ENCODE results near the gene IGSF21. TPM values are rescaled to one million over a fixed set of nuclear protein-coding genes. Genes with fewer than 3 reads are reported as not detected.

The IGSF21 gene
- total and polyA plus RNA-seq, 5 donors from 2014 or later = not detected

DNA sequence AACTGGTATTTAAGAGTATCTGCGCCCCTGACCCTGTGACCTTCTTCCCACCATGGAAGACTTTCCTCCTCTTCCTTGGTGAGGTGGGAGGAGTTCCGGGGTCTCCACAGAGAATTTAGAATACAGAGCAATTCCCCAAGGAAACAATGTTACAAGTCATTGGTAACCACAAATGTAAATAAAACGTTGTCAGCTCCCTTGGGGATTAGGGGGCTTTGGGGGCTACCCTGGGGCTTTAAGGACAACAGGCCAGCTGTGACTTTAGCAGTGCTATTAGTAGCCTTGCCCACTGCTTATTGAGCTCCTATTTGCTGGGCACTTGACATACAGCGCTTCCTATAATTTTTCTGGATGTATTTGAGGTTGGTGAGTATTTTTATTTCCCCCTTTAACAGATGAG, 69.0 kb downstream of the IGSF21 start:
- ATAC-seq (ENCODE audit: low read depth in 2 of 2) (no peak), DNase-seq (no peak)
- H3K27me3 Mint-ChIP-seq = peaks cover 6% of the 10 kb centered on the region
- H3K4me3 Mint-ChIP-seq = no peak overlapping the region
- peaks cover 0 to 5% (median 0%) of the 10 kb centered on the region in 7 donors for H3K9me3 Mint-ChIP-seq
- no peaks in the 10 kb centered on the region for H3K4me1 Mint-ChIP-seq
- no peaks in the 10 kb centered on the region for H3K36me3 Mint-ChIP-seq
- no peak overlapping the region for H3K27ac Mint-ChIP-seq
- no peaks in the 10 kb centered on the region for H3K4me1 ChIP-seq (ENCODE audit: control insufficient read depth, insufficient read depth, low read length, poor library complexity, severe bottlenecking)
- H3K36me3 ChIP-seq (ENCODE audit: control insufficient read depth, insufficient read depth, low read length) = no peaks in the 10 kb centered on the region
- no peak overlapping the region for H3K27ac ChIP-seq (ENCODE audit: insufficient read depth, low read length, poor library complexity, severe bottlenecking)
- no peak overlapping the region for H3K4me3 ChIP-seq (ENCODE audit: low read depth, low read length)
- no peaks in the 10 kb centered on the region for H3K9me3 ChIP-seq (ENCODE audit: control insufficient read depth in 2 of 2, low read length in 2 of 2)
- no peaks in the 10 kb centered on the region for H3K27me3 ChIP-seq (ENCODE audit: control insufficient read depth, insufficient read depth, low read length)

DNA sequence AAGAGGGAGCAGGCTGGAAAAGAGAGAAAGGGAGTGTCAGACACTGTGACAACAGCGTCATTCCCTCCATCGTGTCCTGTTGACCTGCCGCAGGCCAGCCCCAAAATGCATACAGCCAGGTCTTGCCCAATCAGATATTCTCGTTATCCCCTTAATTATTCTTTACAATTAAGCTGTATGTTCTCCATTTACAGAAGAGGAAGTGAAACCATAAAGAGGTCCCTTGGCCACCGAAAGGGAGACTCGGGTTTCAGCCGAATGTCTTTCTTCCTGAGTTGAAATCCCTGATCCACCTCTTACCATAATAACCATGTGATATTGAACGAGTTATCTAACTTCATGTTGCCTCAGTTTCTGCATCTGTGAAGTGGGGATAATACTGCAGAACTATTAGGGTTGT, 70.5 kb downstream of the IGSF21 start:
- peaks cover 6% of the 10 kb centered on the region for H3K27me3 Mint-ChIP-seq
- H3K27ac Mint-ChIP-seq = no peak overlapping the region
- peaks cover 0 to 5% (median 0%) of the 10 kb centered on the region in 7 donors for H3K9me3 Mint-ChIP-seq
- Histone ChIP-seq H3K27me3 (ENCODE audit: control insufficient read depth, insufficient read depth, low read length) (no peaks in the 10 kb centered on the region), H3K4me1 (ENCODE audit: control insufficient read depth, insufficient read depth, low read length, poor library complexity, severe bottlenecking) (no peaks in the 10 kb centered on the region), H3K9me3 (ENCODE audit: control insufficient read depth in 2 of 2, low read length in 2 of 2) (no peaks in the 10 kb centered on the region), H3K36me3 (ENCODE audit: control insufficient read depth, insufficient read depth, low read length) (no peaks in the 10 kb centered on the region), H3K4me3 (ENCODE audit: low read depth, low read length) (no peak overlapping the region), H3K27ac (ENCODE audit: insufficient read depth, low read length, poor library complexity, severe bottlenecking) (no peak overlapping the region)
- H3K4me3 Mint-ChIP-seq = no peak overlapping the region
- no peaks in the 10 kb centered on the region for H3K4me1 Mint-ChIP-seq
- no peak for DNase-seq
- no peaks in the 10 kb centered on the region for H3K36me3 Mint-ChIP-seq
- ATAC-seq (ENCODE audit: low read depth in 2 of 2) = no peak

DNA sequence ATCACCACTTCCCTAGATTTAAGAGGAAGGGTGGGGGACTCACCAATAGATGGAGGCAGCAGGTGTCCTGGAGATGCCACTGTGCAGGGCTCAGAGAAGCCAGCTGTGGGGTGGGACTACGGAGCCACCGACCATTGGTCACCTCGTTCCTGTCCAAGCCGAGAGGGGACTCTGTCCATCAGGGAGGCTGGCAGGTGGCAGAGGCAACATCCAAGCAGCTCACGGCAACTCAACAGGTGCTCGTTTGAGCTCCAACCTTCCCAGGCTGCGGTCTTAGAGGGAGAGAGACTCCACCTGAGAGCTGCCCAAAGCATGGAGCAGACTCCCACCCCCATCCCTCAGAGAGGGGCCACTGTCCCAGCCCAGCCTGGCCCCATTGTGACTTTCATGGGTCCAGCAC, 71.4 kb downstream of the IGSF21 start:
- Histone ChIP-seq H3K27ac (ENCODE audit: insufficient read depth, low read length, poor library complexity, severe bottlenecking) (no peak overlapping the region), H3K27me3 (ENCODE audit: control insufficient read depth, insufficient read depth, low read length) (no peaks in the 10 kb centered on the region), H3K4me1 (ENCODE audit: control insufficient read depth, insufficient read depth, low read length, poor library complexity, severe bottlenecking) (no peaks in the 10 kb centered on the region), H3K36me3 (ENCODE audit: control insufficient read depth, insufficient read depth, low read length) (no peaks in the 10 kb centered on the region), H3K4me3 (ENCODE audit: low read depth, low read length) (no peak overlapping the region), H3K9me3 (ENCODE audit: control insufficient read depth in 2 of 2, low read length in 2 of 2) (no peaks in the 10 kb centered on the region)
- Mint-ChIP-seq H3K4me1 (no peaks in the 10 kb centered on the region), H3K4me3 (no peak overlapping the region), H3K27me3 (peaks cover 6% of the 10 kb centered on the region), H3K27ac (no peak overlapping the region), H3K36me3 (no peaks in the 10 kb centered on the region), H3K9me3 (peaks cover 0 to 5% (median 0%) of the 10 kb centered on the region in 7 donors)
- ATAC-seq (ENCODE audit: low read depth in 2 of 2) (no peak), DNase-seq (no peak)

DNA sequence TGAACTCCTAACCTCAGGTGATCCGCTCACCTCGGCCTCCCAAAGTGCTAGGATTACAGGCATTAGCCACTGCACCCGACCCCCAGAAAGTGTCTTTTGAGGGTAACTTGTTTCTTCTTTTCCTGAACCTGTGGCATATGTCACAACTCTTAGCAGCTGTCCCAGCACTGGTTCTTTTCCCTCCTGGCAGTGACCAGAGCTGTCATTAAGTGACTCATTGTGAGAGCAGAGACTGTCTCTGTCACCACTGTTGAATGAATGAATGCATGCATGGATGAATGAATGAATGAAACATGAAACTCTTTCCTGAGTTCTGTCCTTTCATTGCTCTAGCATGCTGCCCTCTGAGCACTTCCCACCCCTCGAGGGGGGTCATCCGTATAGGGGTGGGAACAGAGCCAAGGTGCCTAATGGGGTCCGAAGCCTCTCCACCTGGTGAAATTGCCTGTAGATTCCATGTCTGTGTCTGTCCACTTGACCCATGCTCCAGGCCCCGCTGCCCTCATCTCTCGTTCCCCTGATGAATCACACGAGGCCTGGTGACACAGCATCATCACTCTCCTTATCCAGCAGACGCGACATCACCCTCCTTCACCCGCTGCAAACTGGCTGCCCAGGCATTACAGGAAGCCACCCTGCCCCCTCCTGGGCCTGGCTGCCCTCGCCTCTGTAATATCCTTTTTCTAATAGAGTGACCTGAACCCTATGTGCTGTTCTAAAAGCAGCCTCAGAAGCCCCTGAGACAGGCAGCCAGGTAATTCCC, 75.0 kb downstream of the IGSF21 start:
- Histone ChIP-seq H3K4me1 (ENCODE audit: control insufficient read depth, insufficient read depth, low read length, poor library complexity, severe bottlenecking) (no peaks in the 10 kb centered on the region), H3K27me3 (ENCODE audit: control insufficient read depth, insufficient read depth, low read length) (no peaks in the 10 kb centered on the region), H3K27ac (ENCODE audit: insufficient read depth, low read length, poor library complexity, severe bottlenecking) (no peak overlapping the region), H3K4me3 (ENCODE audit: low read depth, low read length) (no peak overlapping the region), H3K9me3 (ENCODE audit: control insufficient read depth in 2 of 2, low read length in 2 of 2) (no peaks in the 10 kb centered on the region), H3K36me3 (ENCODE audit: control insufficient read depth, insufficient read depth, low read length) (no peaks in the 10 kb centered on the region)
- Mint-ChIP-seq H3K36me3 (no peaks in the 10 kb centered on the region), H3K4me1 (no peaks in the 10 kb centered on the region), H3K27me3 (no peaks in the 10 kb centered on the region), H3K4me3 (no peak overlapping the region), H3K9me3 (peaks cover 0 to 7% (median 0%) of the 10 kb centered on the region in 7 donors), H3K27ac (no peak overlapping the region)
- ATAC-seq (ENCODE audit: low read depth in 2 of 2) (no peak), DNase-seq (no peak)

DNA sequence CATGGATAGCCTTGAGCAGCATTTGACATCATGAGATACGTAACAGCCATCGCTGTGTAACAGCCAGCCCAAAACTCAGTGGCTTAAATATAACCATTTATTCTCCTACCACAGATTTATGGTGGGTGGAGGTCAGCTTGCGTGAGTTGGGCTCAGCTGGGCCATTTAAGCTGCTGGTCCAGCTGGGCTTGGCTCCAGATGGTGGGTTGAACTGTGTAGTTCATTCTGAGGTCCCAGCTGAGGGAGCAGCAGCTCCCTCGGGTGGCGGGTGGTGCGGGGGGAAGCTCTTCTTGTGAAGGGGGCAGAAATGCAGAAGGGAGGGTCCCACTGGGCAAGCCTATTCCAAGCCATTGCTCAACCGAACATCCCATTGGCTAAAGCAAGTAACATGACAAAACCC, 75.9 kb downstream of the IGSF21 start:
- no peak overlapping the region for H3K4me3 Mint-ChIP-seq

DNA sequence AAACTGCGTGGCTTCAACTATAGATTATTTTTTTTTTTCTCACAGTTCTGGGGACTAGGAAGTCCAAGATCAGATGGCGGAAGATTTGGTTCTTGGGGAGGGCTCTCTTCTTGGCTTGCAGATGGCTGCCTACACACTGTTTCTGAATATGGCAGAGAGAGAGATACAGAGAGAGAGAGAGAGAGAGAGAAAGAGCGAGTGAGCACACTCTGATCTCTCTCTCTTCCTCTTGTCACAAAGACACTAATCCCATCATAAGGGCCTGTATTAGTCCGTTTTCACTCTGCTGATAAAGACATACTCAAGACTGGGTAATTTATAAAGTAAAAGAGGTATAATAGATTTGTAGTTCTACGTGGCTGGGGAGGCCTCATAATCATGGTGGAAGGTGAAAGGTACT, 79.5 kb downstream of the IGSF21 start:
- ATAC-seq (ENCODE audit: low read depth in 2 of 2) (no peak), DNase-seq (no peak)
- H3K27ac Mint-ChIP-seq = no peak overlapping the region
- Histone ChIP-seq H3K4me3 (ENCODE audit: low read depth, low read length) (no peak overlapping the region), H3K27ac (ENCODE audit: insufficient read depth, low read length, poor library complexity, severe bottlenecking) (no peak overlapping the region), H3K36me3 (ENCODE audit: control insufficient read depth, insufficient read depth, low read length) (no peaks in the 10 kb centered on the region), H3K4me1 (ENCODE audit: control insufficient read depth, insufficient read depth, low read length, poor library complexity, severe bottlenecking) (no peaks in the 10 kb centered on the region), H3K27me3 (ENCODE audit: control insufficient read depth, insufficient read depth, low read length) (no peaks in the 10 kb centered on the region), H3K9me3 (ENCODE audit: control insufficient read depth in 2 of 2, low read length in 2 of 2) (no peaks in the 10 kb centered on the region)
- no peaks in the 10 kb centered on the region for H3K36me3 Mint-ChIP-seq
- H3K9me3 Mint-ChIP-seq = peaks cover 0 to 2% (median 0%) of the 10 kb centered on the region in 7 donors
- H3K4me1 Mint-ChIP-seq = no peaks in the 10 kb centered on the region
- peaks cover 4% of the 10 kb centered on the region for H3K27me3 Mint-ChIP-seq
- no peak overlapping the region for H3K4me3 Mint-ChIP-seq

More for the DNA sequence above, 75.9 kb downstream of the IGSF21 start:
- no peaks in the 10 kb centered on the region for H3K27me3 Mint-ChIP-seq
- no peaks in the 10 kb centered on the region for H3K36me3 ChIP-seq (ENCODE audit: control insufficient read depth, insufficient read depth, low read length)
- H3K9me3 Mint-ChIP-seq = peaks cover 0 to 7% (median 0%) of the 10 kb centered on the region in 7 donors
- H3K4me3 ChIP-seq (ENCODE audit: low read depth, low read length) = no peak overlapping the region
- no peaks in the 10 kb centered on the region for H3K36me3 Mint-ChIP-seq
- ATAC-seq (ENCODE audit: low read depth in 2 of 2) (no peak), DNase-seq (no peak)
- H3K27ac ChIP-seq (ENCODE audit: insufficient read depth, low read length, poor library complexity, severe bottlenecking) = no peak overlapping the region
- no peaks in the 10 kb centered on the region for H3K4me1 ChIP-seq (ENCODE audit: control insufficient read depth, insufficient read depth, low read length, poor library complexity, severe bottlenecking)
- no peaks in the 10 kb centered on the region for H3K27me3 ChIP-seq (ENCODE audit: control insufficient read depth, insufficient read depth, low read length)
- H3K27ac Mint-ChIP-seq = no peak overlapping the region
- no peaks in the 10 kb centered on the region for H3K9me3 ChIP-seq (ENCODE audit: control insufficient read depth in 2 of 2, low read length in 2 of 2)
- H3K4me1 Mint-ChIP-seq = no peaks in the 10 kb centered on the region

DNA sequence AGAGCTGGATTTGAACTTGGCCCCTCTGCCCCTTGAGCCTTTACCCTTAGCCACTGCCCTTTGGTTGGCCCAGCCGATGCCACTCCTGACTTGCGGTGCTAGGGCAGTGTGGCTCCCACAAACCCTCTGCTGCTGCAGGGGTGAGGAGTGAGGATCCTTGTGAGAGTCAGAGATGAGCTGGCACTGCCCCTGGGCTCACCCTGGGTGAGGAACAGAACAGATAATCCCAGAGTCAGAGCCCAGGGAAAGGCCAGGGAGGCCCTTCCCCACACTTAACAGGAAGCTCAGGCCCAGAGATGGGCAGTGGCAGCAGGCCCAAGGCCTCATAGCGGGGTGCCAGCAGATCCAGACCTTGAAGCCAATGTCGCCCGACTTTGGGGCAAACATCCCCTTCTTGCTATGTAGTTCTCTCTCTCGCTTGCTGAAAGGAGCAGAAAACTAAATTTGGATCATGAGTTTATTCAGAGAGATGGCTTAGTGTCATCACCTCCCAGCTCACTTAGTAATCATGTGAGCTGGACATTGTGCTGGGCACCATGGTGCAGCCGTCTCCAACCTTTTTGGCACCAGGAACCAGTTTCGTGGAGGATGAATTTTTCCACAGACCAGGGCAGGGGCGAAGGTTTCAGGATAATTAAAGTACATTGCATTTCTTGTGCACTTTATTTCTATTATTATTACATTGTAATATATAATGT, 81.4 kb downstream of the IGSF21 start:
- Mint-ChIP-seq H3K27me3 (peaks cover 10% of the 10 kb centered on the region), H3K27ac (no peak overlapping the region), H3K9me3 (peaks cover 0 to 5% (median 0%) of the 10 kb centered on the region in 7 donors), H3K4me3 (no peak overlapping the region), H3K4me1 (no peaks in the 10 kb centered on the region), H3K36me3 (no peaks in the 10 kb centered on the region)
- H3K9me3 ChIP-seq (ENCODE audit: control insufficient read depth in 2 of 2, low read length in 2 of 2) = no peaks in the 10 kb centered on the region
- H3K27me3 ChIP-seq (ENCODE audit: control insufficient read depth, insufficient read depth, low read length) = no peaks in the 10 kb centered on the region
- no peak overlapping the region for H3K4me3 ChIP-seq (ENCODE audit: low read depth, low read length)
- DNase-seq (no peak), ATAC-seq (ENCODE audit: low read depth in 2 of 2) (no peak)
- H3K4me1 ChIP-seq (ENCODE audit: control insufficient read depth, insufficient read depth, low read length, poor library complexity, severe bottlenecking) = no peaks in the 10 kb centered on the region
- no peaks in the 10 kb centered on the region for H3K36me3 ChIP-seq (ENCODE audit: control insufficient read depth, insufficient read depth, low read length)
- H3K27ac ChIP-seq (ENCODE audit: insufficient read depth, low read length, poor library complexity, severe bottlenecking) = no peak overlapping the region

DNA sequence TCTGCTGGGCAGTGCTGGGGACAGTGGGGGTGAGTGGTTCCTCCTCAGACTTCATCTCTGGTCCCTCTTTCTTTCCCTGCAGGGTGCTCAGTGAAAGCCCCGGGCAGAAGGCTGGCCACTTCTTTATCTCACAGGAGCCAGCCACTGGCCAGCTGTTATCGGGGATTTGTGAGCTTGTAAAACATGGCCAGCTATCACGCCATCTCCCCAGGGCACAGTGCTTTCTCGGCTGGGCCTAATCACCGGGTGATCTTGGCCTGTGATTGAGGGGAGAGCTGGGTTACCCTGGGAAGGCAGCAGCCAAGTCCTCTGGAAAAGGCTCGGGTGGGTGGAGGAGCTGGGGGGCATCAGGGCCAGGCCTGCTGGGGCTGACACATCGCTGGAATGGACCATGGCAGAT, 83.0 kb downstream of the IGSF21 start:
- H3K27me3 ChIP-seq (ENCODE audit: control insufficient read depth, insufficient read depth, low read length) = no peaks in the 10 kb centered on the region
- no peaks in the 10 kb centered on the region for H3K36me3 ChIP-seq (ENCODE audit: control insufficient read depth, insufficient read depth, low read length)
- H3K27ac ChIP-seq (ENCODE audit: insufficient read depth, low read length, poor library complexity, severe bottlenecking) = no peak overlapping the region
- ATAC-seq (ENCODE audit: low read depth in 2 of 2) = no peak
- Mint-ChIP-seq H3K36me3 (no peaks in the 10 kb centered on the region), H3K9me3 (peaks cover 0 to 5% (median 0%) of the 10 kb centered on the region in 7 donors), H3K27me3 (peaks cover 10% of the 10 kb centered on the region), H3K4me3 (no peak overlapping the region), H3K27ac (no peak overlapping the region), H3K4me1 (no peaks in the 10 kb centered on the region)
- no peak for DNase-seq
- no peak overlapping the region for H3K4me3 ChIP-seq (ENCODE audit: low read depth, low read length)
- H3K9me3 ChIP-seq (ENCODE audit: control insufficient read depth in 2 of 2, low read length in 2 of 2) = no peaks in the 10 kb centered on the region
- no peaks in the 10 kb centered on the region for H3K4me1 ChIP-seq (ENCODE audit: control insufficient read depth, insufficient read depth, low read length, poor library complexity, severe bottlenecking)
